MCF 10A (cell line): ENCODE data around the gene IGSF8. TPM values are rescaled to one million over a fixed set of nuclear protein-coding genes. Genes with fewer than 3 reads are reported as not detected.

Source experiments
- BruUV-seq: library from RNA; stranded (reverse); fragments of 400-500 nt; replicated peaks from 2 replicates; lab custom pipeline; 2021; lab: Mats Ljungman, UMichigan
- CTCF ChIA-PET: fragments of 300-600 bp; sonication (Branson Sonifier 250); formaldehyde crosslinking; extraction: SDS; loops from one replicate; lab custom pipeline; 2021; ENCODE audit warnings: antibody characterized with exemption, inconsistent platforms; lab: Yijun Ruan, JAX
- POLR2A ChIA-PET: fragments of 300-600, 350-650 bp; sonication (Branson Sonifier 250); formaldehyde crosslinking; extraction: SDS; loops from one replicate; lab custom pipeline; 2020; ENCODE audit warnings: antibody characterized with exemption, inconsistent platforms; lab: Yijun Ruan, JAX
- DNase-seq: peaks from one replicate; pipeline ENCODE4 v3.0.0-alpha.2; 2018; ENCODE audit not compliant: unreplicated experiment
- H3K27ac Mint-ChIP-seq: one replicate; pipeline ENCODE4 v1.8.0; 2022; ENCODE audit warnings: mild to moderate bottlenecking, low read depth, mixed read lengths; ENCODE audit not compliant: unreplicated experiment
- H3K27me3 Mint-ChIP-seq: one replicate; pipeline ENCODE4 v1.8.0; 2022; ENCODE audit warnings: mixed read lengths; ENCODE audit not compliant: insufficient read depth, unreplicated experiment
- H3K36me3 Mint-ChIP-seq: one replicate; pipeline ENCODE4 v1.8.0; 2022; ENCODE audit warnings: mild to moderate bottlenecking, moderate library complexity, mixed read lengths; ENCODE audit not compliant: insufficient read depth, unreplicated experiment
- H3K4me1 Mint-ChIP-seq: one replicate; pipeline ENCODE4 v1.8.0; 2022; ENCODE audit warnings: mixed read lengths; ENCODE audit not compliant: insufficient read depth, unreplicated experiment
- H3K4me3 Mint-ChIP-seq: one replicate; pipeline ENCODE4 v1.8.0; 2022; ENCODE audit warnings: mild to moderate bottlenecking, moderate library complexity, mixed read lengths; ENCODE audit not compliant: unreplicated experiment
- H3K9me3 Mint-ChIP-seq: one replicate; pipeline ENCODE4 v1.8.0; 2022; ENCODE audit warnings: mixed read lengths; ENCODE audit not compliant: unreplicated experiment
- intact Hi-C: fragments of 100-400 bp; cut with micrococcal nuclease; formaldehyde crosslinking; loops from 2 replicates; pipeline ENCODE4 v1.14.1; 2022
- total RNA-seq: library from RNA; stranded (reverse); gene quantifications from 2 replicates; pipeline ENCODE4 v1.2.3, GENCODE V29; 2022
- TF ChIP-seq, protein P1 (sequence below): fragments of 200-600 bp; IDR thresholded peaks from one replicate; pipeline ENCODE4 v1.8.0; 2022; ENCODE audit warnings: antibody characterized with exemption, mild to moderate bottlenecking; ENCODE audit not compliant: unreplicated experiment

The IGSF8 gene
- total RNA-seq, 1 experiment from 2014 or later, result 13.8 TPM

DNA sequence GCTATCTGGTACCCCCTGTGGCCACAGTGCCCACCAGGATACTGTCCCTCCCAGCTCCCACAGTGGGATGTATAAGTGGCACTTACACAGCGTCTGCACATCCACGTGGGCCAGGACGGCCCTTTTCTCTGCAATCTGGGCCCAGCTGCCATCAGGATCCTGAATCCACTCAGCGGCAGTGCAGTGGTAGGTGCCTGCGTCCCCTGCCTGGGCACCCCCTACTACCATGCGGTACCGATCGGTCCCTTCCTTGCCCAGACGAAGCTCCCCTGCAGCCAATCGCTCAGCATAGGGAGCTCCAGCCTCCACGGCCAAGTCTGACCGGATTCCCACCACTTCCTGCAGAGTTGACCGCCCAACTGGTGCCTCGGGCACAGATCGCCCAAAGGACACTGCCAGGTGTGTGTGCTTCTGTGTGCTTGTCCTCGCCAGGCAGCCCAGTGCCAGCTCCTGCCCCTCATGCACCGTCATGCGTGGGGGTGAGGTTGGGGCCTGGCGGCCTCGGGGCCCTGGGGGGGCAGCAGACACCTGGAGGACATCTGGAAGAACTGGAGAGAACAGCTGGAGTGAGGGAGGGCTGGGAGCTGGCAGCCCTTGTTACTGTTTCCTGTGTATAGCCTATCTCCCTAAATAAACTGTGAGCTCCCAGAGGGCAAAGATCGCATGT, 4.7 kb downstream of the IGSF8 start:
- no peaks in the 10 kb centered on the region for H3K9me3 Mint-ChIP-seq
- H3K36me3 Mint-ChIP-seq, result peaks cover 15% of the 10 kb centered on the region
- POLR2A ChIA-PET, result interaction anchor here (0.6 to 6.3 kb wide), 3 partner anchors 8 to 113 kb away, joined by 4 to 70 read pairs (median 15); partner anchors contain the start of gene PIGM
- peaks cover 23% of the 10 kb centered on the region for H3K4me1 Mint-ChIP-seq
- TF ChIP-seq, protein P1, sequence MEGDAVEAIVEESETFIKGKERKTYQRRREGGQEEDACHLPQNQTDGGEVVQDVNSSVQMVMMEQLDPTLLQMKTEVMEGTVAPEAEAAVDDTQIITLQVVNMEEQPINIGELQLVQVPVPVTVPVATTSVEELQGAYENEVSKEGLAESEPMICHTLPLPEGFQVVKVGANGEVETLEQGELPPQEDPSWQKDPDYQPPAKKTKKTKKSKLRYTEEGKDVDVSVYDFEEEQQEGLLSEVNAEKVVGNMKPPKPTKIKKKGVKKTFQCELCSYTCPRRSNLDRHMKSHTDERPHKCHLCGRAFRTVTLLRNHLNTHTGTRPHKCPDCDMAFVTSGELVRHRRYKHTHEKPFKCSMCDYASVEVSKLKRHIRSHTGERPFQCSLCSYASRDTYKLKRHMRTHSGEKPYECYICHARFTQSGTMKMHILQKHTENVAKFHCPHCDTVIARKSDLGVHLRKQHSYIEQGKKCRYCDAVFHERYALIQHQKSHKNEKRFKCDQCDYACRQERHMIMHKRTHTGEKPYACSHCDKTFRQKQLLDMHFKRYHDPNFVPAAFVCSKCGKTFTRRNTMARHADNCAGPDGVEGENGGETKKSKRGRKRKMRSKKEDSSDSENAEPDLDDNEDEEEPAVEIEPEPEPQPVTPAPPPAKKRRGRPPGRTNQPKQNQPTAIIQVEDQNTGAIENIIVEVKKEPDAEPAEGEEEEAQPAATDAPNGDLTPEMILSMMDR, result no peak
- BruUV-seq, result no TSS peak
- intact Hi-C loops, result no loop called here
- H3K27ac Mint-ChIP-seq, result no peak overlapping the region
- no peaks in the 10 kb centered on the region for H3K27me3 Mint-ChIP-seq
- no peak overlapping the region for H3K4me3 Mint-ChIP-seq
- no peak for DNase-seq
- CTCF ChIA-PET, result interaction anchor here (0.8 to 37.7 kb wide), 7 partner anchors 8 to 198 kb away, joined by 3 to 1546 read pairs (median 8); partner anchors contain the start of genes CASQ1, KCNJ10 and KCNJ9

DNA sequence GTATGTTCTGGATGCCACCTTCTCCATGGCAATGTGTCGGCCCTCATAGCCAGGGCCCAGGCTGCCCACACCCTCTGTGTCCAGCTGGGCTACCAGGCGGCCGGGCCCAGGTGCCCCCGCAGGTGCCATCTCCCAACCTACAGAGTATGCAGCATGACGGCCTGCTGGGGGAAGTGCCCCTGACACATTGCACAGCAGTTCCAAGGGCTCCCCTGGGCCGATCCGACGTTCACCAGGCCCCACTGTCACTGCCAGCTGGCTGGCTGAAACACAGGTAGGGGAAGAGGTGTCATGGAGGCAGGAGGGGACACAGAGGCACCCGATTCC, 5.4 kb downstream of the IGSF8 start:
- TF ChIP-seq, protein P1, result no peak
- DNase-seq, result no peak
- Mint-ChIP-seq H3K27ac (no peak overlapping the region), H3K27me3 (no peaks in the 10 kb centered on the region), H3K36me3 (peaks cover 15% of the 10 kb centered on the region), H3K4me1 (peaks cover 23% of the 10 kb centered on the region), H3K4me3 (no peak overlapping the region), H3K9me3 (no peaks in the 10 kb centered on the region)
- ChIA-PET CTCF (interaction anchor here (1.0 to 37.7 kb wide), 3 partner anchors 34 to 159 kb away, joined by 5 to 1546 read pairs (median 8); partner anchors contain the start of genes KCNJ10 and KCNJ9), POLR2A (interaction anchor here (6.3 kb wide), 1 partner anchor 61 kb away, joined by 70 read pairs; the partner anchor contains the start of gene PIGM)
- intact Hi-C loops, result no loop called here
- no TSS peak for BruUV-seq

DNA sequence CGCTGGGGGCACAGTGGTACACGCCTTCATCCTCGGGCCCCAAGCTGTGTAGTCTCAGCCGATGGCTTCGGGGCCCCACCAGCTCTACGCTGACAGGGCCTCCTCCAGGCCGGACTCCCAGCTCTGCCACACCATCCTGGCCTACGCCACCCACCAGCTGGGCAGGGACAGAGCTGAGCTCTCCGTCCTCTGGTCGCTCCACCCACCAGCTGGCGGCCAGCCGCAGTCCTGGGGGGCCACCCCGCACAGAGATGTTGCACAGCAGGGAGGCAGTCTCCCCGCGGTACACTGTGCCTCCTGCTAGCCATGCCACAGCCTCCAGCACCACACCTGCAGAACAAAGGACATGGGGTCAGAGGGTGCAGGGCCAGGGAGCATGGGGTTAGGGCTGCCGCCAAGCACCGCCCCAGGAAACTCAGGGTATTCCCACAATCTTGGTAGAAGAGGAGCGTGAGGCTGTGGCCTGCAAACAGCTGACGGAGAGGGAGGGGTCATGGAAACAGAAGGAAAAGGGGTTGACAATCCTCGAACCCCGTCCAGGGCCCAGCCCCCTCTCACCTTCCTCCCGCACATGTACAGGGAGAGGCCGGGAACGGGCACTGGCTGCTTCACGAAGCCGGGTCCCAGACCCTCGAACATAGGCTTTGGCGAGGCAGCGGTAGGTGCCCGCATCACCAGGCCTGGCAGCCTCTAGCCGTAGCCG, 5.9 kb downstream of the IGSF8 start:
- Mint-ChIP-seq H3K27me3 (no peaks in the 10 kb centered on the region), H3K36me3 (peaks cover 15% of the 10 kb centered on the region), H3K9me3 (no peaks in the 10 kb centered on the region), H3K4me1 (peaks cover 19% of the 10 kb centered on the region), H3K4me3 (no peak overlapping the region), H3K27ac (peak overlapping the region; percentile 85)
- BruUV-seq, result no TSS peak
- DNase-seq, result no peak
- POLR2A ChIA-PET, result no interaction called here
- CTCF ChIA-PET, result interaction anchor here (1.8 to 37.7 kb wide), 2 partner anchors 34 to 127 kb away, joined by 5 to 1546 read pairs; partner anchors contain the start of genes KCNJ10 and KCNJ9
- TF ChIP-seq, protein P1, result no peak
- intact Hi-C loops, result no loop called here

DNA sequence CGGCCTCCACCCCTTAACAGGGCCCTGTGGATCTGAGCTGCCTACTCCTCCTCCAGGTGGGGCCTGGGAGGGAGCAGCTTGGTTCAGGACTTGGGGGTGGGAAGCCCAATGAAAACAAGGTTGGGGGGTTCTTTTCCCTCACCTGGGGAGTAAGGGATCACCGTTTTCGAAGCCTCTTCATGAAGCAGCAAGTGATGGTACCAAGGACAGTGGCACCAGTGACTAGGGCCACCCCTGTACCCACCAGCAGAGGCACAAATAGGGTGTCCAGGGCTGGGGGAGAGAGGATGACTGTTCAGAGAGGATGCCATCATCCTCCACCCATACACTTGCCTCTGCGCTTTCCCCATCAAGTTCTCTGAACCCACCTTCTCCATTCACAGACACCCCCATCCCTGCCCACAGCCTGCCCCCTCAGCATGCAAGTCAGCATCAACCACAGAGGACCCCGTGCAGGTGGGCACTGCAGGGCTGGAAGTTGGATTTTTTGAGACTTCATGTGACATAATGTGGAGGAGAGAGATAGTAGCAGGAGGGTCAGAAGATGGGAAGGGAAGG, 6.7 kb downstream of the IGSF8 start:
- peaks cover 11% of the 10 kb centered on the region for H3K4me1 Mint-ChIP-seq
- H3K27ac Mint-ChIP-seq, result peak overlapping the region; percentile 85
- BruUV-seq, result no TSS peak
- DNase-seq, result no peak
- TF ChIP-seq, protein P1, result no peak
- no peaks in the 10 kb centered on the region for H3K9me3 Mint-ChIP-seq
- H3K36me3 Mint-ChIP-seq, result peaks cover 15% of the 10 kb centered on the region
- CTCF ChIA-PET, result interaction anchor here (0.5 to 37.7 kb wide), 4 partner anchors 33 to 875 kb away, joined by 3 to 1546 read pairs (median 4); partner anchors contain the start of genes KCNJ10 and KCNJ9
- H3K27me3 Mint-ChIP-seq, result no peaks in the 10 kb centered on the region
- H3K4me3 Mint-ChIP-seq, result no peak overlapping the region
- intact Hi-C loops, result no loop called here
- POLR2A ChIA-PET, result no interaction called here
